ENCODE data around the gene GABBR2.

The GABBR2 gene

GRCh38 chr9:98444601-98445000 is 264.1 kb downstream of the GABBR2 start:
- H3K79me2 ChIP-seq (ENCODE audit: low read length), result no peaks in the 10 kb centered on the region
- no peak overlapping the region for H3K27ac ChIP-seq (ENCODE audit: low read length)
- DNase-seq, result no peak
- H3K4me2 ChIP-seq (ENCODE audit: low read depth, low read length), result no peak overlapping the region
- no peak overlapping the region for H3K4me3 ChIP-seq (ENCODE audit: low read length)
- no peaks in the 10 kb centered on the region for H3K9me3 ChIP-seq (replicated peaks; ENCODE audit: insufficient read depth, low read length)
- H3K9me2 ChIP-seq (replicated peaks; ENCODE audit: insufficient read depth, low read length), result no peaks in the 10 kb centered on the region
- no peaks in the 10 kb centered on the region for H3K36me3 ChIP-seq (replicated peaks; ENCODE audit: insufficient read depth, low read length)
- H3K27me3 ChIP-seq (replicated peaks; ENCODE audit: insufficient read depth, low read length), result no peaks in the 10 kb centered on the region
- no peaks in the 10 kb centered on the region for H3F3A ChIP-seq (ENCODE audit: insufficient read depth, low read length)
- H3K4me1 ChIP-seq (ENCODE audit: low read length), result no peaks in the 10 kb centered on the region
- no peak overlapping the region for H2AFZ ChIP-seq (ENCODE audit: low read length)
- H4K20me1 ChIP-seq (ENCODE audit: insufficient read depth, low read length), result no peaks in the 10 kb centered on the region
- no peak overlapping the region for H3K9ac ChIP-seq (ENCODE audit: low read length)
- TF ChIP-seq, protein P1, sequence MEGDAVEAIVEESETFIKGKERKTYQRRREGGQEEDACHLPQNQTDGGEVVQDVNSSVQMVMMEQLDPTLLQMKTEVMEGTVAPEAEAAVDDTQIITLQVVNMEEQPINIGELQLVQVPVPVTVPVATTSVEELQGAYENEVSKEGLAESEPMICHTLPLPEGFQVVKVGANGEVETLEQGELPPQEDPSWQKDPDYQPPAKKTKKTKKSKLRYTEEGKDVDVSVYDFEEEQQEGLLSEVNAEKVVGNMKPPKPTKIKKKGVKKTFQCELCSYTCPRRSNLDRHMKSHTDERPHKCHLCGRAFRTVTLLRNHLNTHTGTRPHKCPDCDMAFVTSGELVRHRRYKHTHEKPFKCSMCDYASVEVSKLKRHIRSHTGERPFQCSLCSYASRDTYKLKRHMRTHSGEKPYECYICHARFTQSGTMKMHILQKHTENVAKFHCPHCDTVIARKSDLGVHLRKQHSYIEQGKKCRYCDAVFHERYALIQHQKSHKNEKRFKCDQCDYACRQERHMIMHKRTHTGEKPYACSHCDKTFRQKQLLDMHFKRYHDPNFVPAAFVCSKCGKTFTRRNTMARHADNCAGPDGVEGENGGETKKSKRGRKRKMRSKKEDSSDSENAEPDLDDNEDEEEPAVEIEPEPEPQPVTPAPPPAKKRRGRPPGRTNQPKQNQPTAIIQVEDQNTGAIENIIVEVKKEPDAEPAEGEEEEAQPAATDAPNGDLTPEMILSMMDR (IDR thresholded peaks at IDR 0.05; ENCODE audit: low read length), result no peak
- TF ChIP-seq EZH2 (optimal IDR thresholded peaks at IDR 0.05; ENCODE audit: low read depth, low read length), result no peak
- no peak for TF ChIP-seq EZH2phosphoT487 (IDR thresholded peaks at IDR 0.05; ENCODE audit: low read length)

DNA sequence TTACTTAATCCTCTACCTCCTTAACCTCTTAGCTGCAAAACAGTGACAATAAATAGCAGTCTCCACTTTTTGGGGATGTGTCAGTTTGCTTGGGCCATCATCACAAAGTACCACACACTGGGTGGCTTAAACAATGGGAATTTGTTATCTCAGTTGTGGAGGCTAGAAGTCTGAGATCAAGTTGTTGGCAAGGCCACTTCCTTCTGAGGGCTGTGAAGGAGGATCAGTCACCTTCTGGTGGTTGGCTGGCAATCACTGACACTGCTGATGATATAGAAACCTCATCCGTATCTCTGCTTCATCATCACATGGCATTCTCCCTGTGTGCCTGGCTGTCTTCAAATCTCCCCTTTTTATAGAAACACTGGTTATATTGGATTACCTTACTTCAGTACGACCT is 266.2 kb downstream of the GABBR2 start:
- H3F3A ChIP-seq (ENCODE audit: insufficient read depth, low read length), result no peaks in the 10 kb centered on the region
- no peaks in the 10 kb centered on the region for H4K20me1 ChIP-seq (ENCODE audit: insufficient read depth, low read length)
- H3K4me3 ChIP-seq (ENCODE audit: low read length), result no peak overlapping the region
- H3K9me2 ChIP-seq (replicated peaks; ENCODE audit: insufficient read depth, low read length), result no peaks in the 10 kb centered on the region
- no peak overlapping the region for H3K4me2 ChIP-seq (ENCODE audit: low read depth, low read length)
- no peaks in the 10 kb centered on the region for H3K9me3 ChIP-seq (replicated peaks; ENCODE audit: insufficient read depth, low read length)
- no peak overlapping the region for H3K9ac ChIP-seq (ENCODE audit: low read length)
- no peaks in the 10 kb centered on the region for H3K36me3 ChIP-seq (replicated peaks; ENCODE audit: insufficient read depth, low read length)
- TF ChIP-seq EZH2phosphoT487 (IDR thresholded peaks at IDR 0.05; ENCODE audit: low read length) (no peak), EZH2 (optimal IDR thresholded peaks at IDR 0.05; ENCODE audit: low read depth, low read length) (no peak)
- TF ChIP-seq, protein P1 (IDR thresholded peaks at IDR 0.05; ENCODE audit: low read length), result no peak
- H2AFZ ChIP-seq (ENCODE audit: low read length), result no peak overlapping the region
- no peak overlapping the region for H3K27ac ChIP-seq (ENCODE audit: low read length)
- no peaks in the 10 kb centered on the region for H3K4me1 ChIP-seq (ENCODE audit: low read length)
- H3K79me2 ChIP-seq (ENCODE audit: low read length), result no peaks in the 10 kb centered on the region
- DNase-seq, result no peak
- H3K27me3 ChIP-seq (replicated peaks; ENCODE audit: insufficient read depth, low read length), result no peaks in the 10 kb centered on the region

DNA sequence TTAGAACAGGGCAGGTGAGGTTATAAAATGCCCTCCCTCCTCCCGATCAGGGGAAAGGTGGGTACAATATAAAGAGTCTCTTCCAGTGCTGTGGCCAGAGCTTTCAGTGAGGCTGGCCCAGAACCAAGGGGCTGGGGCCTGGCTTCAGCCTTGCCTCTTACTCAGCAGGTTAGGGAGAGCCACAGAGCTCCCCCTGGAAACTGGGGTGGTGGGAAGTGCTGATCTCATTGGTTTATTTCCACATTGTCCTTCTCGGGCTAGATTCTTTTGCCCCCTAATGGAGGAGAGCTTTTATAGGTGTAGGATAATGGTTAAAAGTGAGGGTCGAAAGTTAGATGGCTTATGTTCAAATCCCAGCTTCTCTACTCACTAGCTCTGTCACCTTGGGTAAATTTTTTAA is 266.6 kb downstream of the GABBR2 start:
- H3F3A ChIP-seq (ENCODE audit: insufficient read depth, low read length), result no peaks in the 10 kb centered on the region
- no peaks in the 10 kb centered on the region for H3K9me2 ChIP-seq (replicated peaks; ENCODE audit: insufficient read depth, low read length)
- no peak overlapping the region for H3K4me3 ChIP-seq (ENCODE audit: low read length)
- H3K4me2 ChIP-seq (ENCODE audit: low read depth, low read length), result no peak overlapping the region
- H2AFZ ChIP-seq (ENCODE audit: low read length), result no peak overlapping the region
- no peak overlapping the region for H3K9ac ChIP-seq (ENCODE audit: low read length)
- no peaks in the 10 kb centered on the region for H4K20me1 ChIP-seq (ENCODE audit: insufficient read depth, low read length)
- H3K27me3 ChIP-seq (replicated peaks; ENCODE audit: insufficient read depth, low read length), result no peaks in the 10 kb centered on the region
- no peaks in the 10 kb centered on the region for H3K9me3 ChIP-seq (replicated peaks; ENCODE audit: insufficient read depth, low read length)
- H3K36me3 ChIP-seq (replicated peaks; ENCODE audit: insufficient read depth, low read length), result no peaks in the 10 kb centered on the region
- H3K4me1 ChIP-seq (ENCODE audit: low read length), result no peaks in the 10 kb centered on the region
- TF ChIP-seq EZH2 (optimal IDR thresholded peaks at IDR 0.05; ENCODE audit: low read depth, low read length) (no peak), EZH2phosphoT487 (IDR thresholded peaks at IDR 0.05; ENCODE audit: low read length) (no peak)
- TF ChIP-seq, protein P1 (IDR thresholded peaks at IDR 0.05; ENCODE audit: low read length), result no peak
- no peaks in the 10 kb centered on the region for H3K79me2 ChIP-seq (ENCODE audit: low read length)
- no peak overlapping the region for H3K27ac ChIP-seq (ENCODE audit: low read length)
- DNase-seq, result no peak

Data from MM.1S (cell line).